Neural progenitor cell (in vitro differentiated cells): Measurements from ENCODE around the gene DLG2.

Source experiments
- CTCF ChIP-seq: fragments of 200-600 bp; sonication (generic); IDR thresholded peaks from 2 replicates; pipeline ENCODE4 v1.5.1; 2017; ENCODE audit warnings: antibody characterized with exemption, mild to moderate bottlenecking
- EZH2 ChIP-seq: fragments of 200-600 bp; sonication (generic); IDR thresholded peaks from 2 replicates; pipeline ENCODE4 v1.6.1; 2017; ENCODE audit warnings: antibody characterized with exemption, mild to moderate bottlenecking, moderate library complexity
- EZH2phosphoT487 ChIP-seq: fragments of 200-600 bp; sonication (generic); IDR thresholded peaks from 2 replicates; pipeline ENCODE4 v1.6.1; 2017; ENCODE audit warnings: antibody characterized with exemption

- no peak for TF ChIP-seq CTCF
- TF ChIP-seq EZH2: no peak
- no peak for TF ChIP-seq EZH2phosphoT487
These were observed 1943.1 kb downstream of the DLG2 start for GRCh38 chr11:83684071-83684470.
